COLO668 (cell line): Measurements from ENCODE around the gene MCTP2.

ENCODE experiments used
- DNase-seq: peaks from one replicate; lab custom pipeline; 2025; ENCODE audit not compliant: unreplicated experiment; lab: John Stamatoyannopoulos, UW

The MCTP2 gene

GRCh38 chr15:94296717-94297116 is 65.4 kb downstream of the MCTP2 start:
- no peak for DNase-seq

GRCh38 chr15:94297558-94297957 is 66.2 kb downstream of the MCTP2 start:
- DNase-seq, result no peak

GRCh38 chr15:94298364-94298763 is 67.0 kb downstream of the MCTP2 start:
- DNase-seq, result no peak

GRCh38 chr15:94300612-94301011 is 69.3 kb downstream of the MCTP2 start:
- no peak for DNase-seq

- no peak for DNase-seq
Measured at GRCh38 chr15:94305133-94305532, 73.8 kb downstream of the MCTP2 start.

GRCh38 chr15:94306700-94307650 is 75.6 kb downstream of the MCTP2 start:
- no peak for DNase-seq

GRCh38 chr15:94312946-94313345 is 81.6 kb downstream of the MCTP2 start:
- no peak for DNase-seq

GRCh38 chr15:94314639-94315038 is 83.3 kb downstream of the MCTP2 start:
- DNase-seq, result no peak

GRCh38 chr15:94317211-94317610 is 85.8 kb downstream of the MCTP2 start:
- no peak for DNase-seq

GRCh38 chr15:94322141-94322540 is 90.8 kb downstream of the MCTP2 start:
- no peak for DNase-seq

- no peak for DNase-seq
Measured at GRCh38 chr15:94323076-94323475, 91.7 kb downstream of the MCTP2 start.

- DNase-seq, result peak; percentile 42
Measured at GRCh38 chr15:94324117-94324826, 92.9 kb downstream of the MCTP2 start.

- no peak for DNase-seq
Measured at GRCh38 chr15:94324835-94325767, 93.7 kb downstream of the MCTP2 start.

GRCh38 chr15:94327356-94327936 is 96.1 kb downstream of the MCTP2 start:
- DNase-seq, result no peak

GRCh38 chr15:94331731-94332130 is 100.4 kb downstream of the MCTP2 start:
- DNase-seq, result no peak

- no peak for DNase-seq
Measured at GRCh38 chr15:94335616-94336015, 104.3 kb downstream of the MCTP2 start.

GRCh38 chr15:94336817-94337467 is 105.6 kb downstream of the MCTP2 start:
- no peak for DNase-seq

- no peak for DNase-seq
Measured at GRCh38 chr15:94338243-94338846, 107.0 kb downstream of the MCTP2 start.

GRCh38 chr15:94346282-94346681 is 114.9 kb downstream of the MCTP2 start:
- DNase-seq, result no peak

- no peak for DNase-seq
Measured at GRCh38 chr15:94348084-94348483, 116.7 kb downstream of the MCTP2 start.
